Occipital lobe (tissue), 2 donors: ENCODE measurements around the gene PTPN4. TPM values are rescaled to one million over a fixed set of nuclear protein-coding genes. Genes with fewer than 3 reads are reported as not detected.
A peak's percentile ranks its signal among the peaks of the same experiment; 100 is the strongest.
"Not testable (repeated sequence)": the region's sequence is repeated elsewhere in the genome, so short reads cannot be mapped to it uniquely, and the experiment has no call there.

Experiments used
- DNase-seq: peaks from one replicate; lab custom pipeline; 2025; lab: John Stamatoyannopoulos, UW
- total RNA-seq: library from RNA; depleted of rRNA; stranded (reverse); fragments of >200 nt; gene quantifications from one replicate; pipeline ENCODE4 v1.2.3, GENCODE V29; 2014

The PTPN4 gene
- total RNA-seq, 1 donor from 2014 or later: 191 TPM

DNA sequence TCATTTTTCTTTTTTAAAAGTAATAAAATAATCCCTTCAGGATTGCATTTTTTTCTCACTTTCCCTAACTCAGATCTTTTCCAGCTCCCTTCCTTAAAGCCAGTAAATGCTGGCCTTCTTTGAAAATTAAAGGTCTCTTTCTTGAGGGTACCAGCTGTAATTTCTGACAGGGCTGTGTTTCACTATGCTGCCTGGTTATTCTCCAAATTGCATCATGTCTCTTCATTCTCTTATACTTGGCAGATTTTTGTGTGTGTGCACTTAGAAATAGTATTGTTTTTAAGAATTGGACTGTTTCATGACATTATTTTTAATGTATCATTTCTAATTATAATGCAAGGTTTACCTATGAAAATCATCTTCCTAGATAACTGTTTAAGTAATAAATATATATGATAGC, 181.1 kb downstream of the PTPN4 start:
- DNase-seq: no peak

DNA sequence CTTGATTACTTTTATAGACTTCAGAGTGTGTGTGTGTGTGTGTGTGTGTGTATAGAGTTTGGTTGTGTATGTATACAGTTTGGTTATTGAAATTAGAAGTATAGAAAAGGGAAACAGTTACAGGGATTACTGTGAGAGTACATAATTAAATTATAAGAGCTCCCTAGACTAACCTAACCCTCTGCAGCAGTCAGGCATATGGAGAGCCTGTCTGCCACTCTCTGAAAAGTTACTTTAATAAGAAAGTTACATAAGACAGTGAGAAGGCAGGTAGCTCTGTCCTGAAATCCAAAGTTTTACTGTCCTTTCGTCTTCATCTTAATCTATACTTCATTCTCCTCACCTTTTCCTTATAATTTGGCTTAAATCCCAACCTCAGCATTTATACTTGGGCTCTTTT, 181.7 kb downstream of the PTPN4 start:
- no peak for DNase-seq

DNA sequence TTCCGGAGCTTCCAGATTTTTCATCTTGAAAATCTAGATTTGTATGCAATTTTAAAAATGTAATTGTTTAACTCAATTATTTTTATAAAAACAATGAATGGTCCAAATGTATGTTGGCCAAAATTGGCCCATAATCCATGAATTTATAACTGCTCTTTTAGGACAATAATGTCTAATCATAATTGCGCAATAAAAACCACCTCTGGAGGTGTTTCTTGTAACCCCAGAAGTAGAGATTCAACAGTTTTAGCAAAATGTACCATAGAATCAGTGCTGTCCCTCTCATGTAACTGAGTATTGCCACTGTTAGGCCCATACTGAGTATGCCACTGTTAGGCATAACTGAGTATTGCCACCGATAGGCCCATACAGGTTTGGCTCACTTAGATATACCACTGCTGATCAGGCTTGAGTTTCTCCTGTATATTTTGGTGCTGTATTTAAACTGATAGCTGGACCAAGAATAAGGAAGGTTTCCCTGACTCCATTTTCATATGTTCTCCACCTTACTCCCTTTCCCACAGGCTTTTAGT, 182.3 kb downstream of the PTPN4 start:
- DNase-seq: no peak

DNA sequence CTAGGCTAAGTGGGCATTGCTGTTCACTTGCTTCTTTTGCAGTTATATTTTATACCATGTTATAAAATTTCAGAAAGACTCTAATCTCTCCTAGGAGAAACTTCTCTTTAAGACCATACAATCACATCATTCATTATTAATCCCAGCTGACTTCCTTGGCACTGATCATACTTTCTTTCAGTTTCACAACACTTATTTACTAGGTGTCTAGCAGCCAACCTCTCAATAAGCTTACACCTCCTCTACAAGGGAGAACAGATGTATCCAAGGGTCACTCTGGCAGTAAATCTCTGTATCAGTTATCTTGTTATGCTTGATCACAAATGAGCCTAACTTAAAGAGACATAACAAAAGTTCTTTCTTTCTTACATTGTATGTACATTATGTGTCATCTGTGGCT, 183.3 kb downstream of the PTPN4 start:
- no peak for DNase-seq

- no peak for DNase-seq
Observed at GRCh38 chr2:119947535-119947934, 187.8 kb downstream of the PTPN4 start.

DNA sequence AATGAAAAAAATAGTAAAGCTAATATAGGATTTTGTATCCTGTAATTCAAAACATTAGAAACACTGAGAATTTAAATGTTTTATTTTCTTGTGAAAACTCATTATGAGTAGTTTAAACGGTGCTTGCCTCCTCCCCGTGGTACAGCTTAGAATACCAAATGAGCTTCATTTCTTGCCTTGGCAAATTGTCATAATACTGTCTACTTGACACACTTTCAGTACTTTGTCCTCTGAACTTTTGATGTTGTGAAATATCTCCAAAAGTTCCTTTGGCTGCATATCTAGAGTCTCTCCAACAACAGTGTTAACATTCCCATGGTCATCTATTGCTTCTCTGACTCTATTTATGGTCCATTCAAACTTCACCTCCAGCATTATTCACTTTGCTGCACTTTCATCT, 191.2 kb downstream of the PTPN4 start:
- no peak for DNase-seq

DNA sequence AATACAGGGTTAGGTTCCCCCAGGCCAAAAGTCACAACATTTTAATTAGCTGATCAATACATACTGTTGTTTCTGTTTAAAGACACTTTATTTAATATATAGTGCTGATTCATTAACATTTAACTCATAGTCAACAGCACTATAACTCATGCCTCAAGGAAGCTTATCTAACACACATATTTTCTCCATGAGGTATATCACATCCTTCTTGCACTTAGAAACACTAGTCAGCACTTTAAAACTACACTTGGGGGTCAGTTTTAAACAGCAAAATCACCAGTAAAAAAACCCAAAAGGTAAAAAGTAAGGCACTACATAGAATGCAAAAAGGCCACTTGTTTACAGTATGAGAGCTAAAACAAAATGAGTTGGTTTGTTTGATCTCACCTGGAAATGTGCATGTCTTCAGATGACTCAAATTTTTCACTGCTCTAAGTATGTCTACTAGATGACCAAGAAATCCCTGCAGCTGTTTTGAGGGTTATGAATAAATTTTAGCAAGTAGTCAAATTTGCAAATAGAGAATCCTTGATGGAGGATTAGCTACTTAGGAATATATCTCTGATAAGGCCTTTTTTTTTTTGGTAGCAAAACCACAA, 199.0 kb downstream of the PTPN4 start:
- no peak for DNase-seq

- DNase-seq: no peak
Observed at GRCh38 chr2:119960821-119961220, 201.1 kb downstream of the PTPN4 start.

DNA sequence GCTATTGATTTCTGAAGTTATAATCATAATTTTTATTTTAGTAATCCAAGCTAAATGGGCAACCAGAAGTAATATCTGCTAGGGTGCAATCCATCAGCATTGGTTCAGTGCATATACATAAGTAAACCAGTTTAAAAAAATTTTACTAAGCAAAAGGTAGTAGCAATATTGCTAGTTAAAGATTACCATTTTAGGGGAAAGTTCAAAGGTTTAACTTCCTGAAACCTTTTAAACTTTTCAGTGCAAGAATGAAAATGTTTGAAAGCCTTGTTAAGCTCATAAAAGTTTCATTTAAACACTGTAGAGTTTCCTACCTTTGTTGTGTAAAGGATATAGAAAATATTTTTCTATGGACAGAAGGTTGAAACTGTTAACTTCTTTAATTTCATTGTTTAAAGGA, 222.2 kb downstream of the PTPN4 start:
- DNase-seq: no peak

GRCh38 chr2:119982506-119982905, 222.8 kb downstream of the PTPN4 start:
- no peak for DNase-seq

- DNase-seq: no peak
Observed at GRCh38 chr2:119983108-119983507, 223.4 kb downstream of the PTPN4 start.

GRCh38 chr2:119996148-119996547, 236.4 kb downstream of the PTPN4 start:
- DNase-seq: no peak

DNA sequence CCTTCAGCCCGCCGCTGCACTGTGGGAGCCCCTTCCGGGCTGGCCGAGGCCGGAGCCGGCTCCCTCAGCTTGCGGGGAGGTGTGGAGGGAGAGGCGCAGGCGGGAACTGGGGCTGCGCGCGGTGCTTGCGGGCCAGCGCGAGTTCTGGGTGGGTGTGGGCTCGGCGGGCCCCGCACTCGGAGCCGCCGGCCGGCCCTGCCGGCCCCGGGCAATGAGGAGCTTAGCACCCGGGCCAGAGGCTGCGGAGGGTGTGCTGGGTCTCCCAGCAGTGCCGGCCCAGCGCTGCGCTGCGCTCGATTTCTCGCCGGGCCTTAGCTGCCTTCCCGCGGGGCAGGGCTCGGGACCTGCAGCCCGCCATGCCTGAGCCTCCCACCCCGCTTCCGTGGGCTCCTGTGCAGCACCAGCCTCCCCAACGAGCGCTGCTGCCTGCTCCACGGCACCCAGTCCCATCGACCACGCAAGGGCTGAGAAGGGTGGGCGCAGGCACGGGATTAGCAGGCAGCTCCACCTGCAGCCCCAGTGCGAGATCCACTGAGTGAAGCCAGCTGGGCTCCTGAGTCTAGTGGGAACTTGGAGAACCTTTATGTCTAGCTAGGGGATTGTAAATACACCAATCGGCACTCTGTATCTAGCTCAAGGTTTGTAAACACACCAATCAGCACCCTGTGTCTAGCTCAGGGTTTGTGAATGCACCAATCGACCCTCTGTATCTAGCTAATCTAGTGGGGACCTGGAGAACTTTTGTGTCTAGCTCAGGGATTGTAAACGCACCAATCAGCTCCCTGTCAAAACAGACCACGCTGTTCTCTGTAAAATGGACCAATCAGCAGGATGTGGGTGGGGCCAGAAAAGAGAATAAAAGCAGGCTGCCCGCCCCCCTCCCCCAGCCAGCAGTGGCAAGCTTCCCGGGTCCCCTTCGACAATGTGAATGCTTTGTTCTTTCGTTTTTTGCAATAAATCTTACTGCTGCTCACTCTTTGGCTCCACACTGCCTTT, 237.5 kb downstream of the PTPN4 start:
- not testable (repeated sequence) for DNase-seq

DNA sequence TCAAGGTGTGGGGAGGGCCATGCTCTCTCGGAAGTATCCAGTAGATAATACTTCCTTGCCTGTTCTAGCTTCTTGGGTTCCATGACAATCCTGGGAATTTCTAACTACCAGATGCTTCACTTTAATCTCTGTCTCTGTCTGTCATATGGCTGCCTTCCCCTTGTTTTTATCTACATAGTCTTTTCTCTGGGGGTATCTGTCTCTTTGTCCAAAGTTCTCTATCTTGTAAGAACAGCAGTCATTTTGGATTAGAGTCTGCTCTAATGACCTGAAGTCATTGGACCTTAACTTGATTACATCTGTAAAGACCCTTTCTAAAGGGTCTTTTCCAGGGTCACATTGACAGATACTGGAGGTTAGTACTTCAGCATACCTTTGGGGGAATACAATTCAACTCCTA, 241.7 kb downstream of the PTPN4 start:
- no peak for DNase-seq

GRCh38 chr2:120004254-120004653, 244.5 kb downstream of the PTPN4 start:
- no peak for DNase-seq

DNA sequence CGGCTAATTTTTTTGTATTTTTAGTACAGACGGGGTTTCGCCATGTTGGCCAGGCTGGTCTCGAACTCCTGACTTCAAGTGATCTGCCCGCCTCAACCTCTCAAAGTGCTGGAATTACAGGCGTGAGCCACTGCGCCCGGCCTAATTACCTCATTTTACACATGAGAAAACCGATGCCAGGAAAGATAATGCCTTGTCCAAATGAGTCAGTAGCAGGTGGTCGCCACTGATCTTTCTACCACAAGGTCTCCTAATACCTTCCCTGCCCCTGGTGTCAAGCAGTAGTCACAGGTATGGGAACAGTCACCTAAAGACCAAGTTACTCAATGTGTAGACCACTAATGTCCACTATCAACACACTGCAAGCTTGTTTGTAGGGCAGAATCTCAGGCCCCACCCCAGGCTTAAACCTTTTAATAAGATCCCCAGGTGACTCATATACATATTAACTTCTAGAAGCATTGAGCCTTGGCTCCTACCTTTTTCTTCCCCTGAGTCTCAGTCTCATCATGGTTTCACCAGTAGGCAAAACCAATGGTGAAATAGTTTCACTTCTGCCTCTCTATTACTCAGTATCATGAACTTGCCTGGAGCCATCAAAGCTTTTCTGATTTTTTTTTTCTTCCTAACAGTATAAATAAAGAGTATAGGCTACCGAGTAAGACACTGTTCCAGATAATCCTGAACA, 246.3 kb downstream of the PTPN4 start:
- DNase-seq: no peak

GRCh38 chr2:120007851-120008250, 248.1 kb downstream of the PTPN4 start:
- DNase-seq: no peak

- DNase-seq: no peak
Observed at GRCh38 chr2:120012363-120012762, 252.6 kb downstream of the PTPN4 start.

DNA sequence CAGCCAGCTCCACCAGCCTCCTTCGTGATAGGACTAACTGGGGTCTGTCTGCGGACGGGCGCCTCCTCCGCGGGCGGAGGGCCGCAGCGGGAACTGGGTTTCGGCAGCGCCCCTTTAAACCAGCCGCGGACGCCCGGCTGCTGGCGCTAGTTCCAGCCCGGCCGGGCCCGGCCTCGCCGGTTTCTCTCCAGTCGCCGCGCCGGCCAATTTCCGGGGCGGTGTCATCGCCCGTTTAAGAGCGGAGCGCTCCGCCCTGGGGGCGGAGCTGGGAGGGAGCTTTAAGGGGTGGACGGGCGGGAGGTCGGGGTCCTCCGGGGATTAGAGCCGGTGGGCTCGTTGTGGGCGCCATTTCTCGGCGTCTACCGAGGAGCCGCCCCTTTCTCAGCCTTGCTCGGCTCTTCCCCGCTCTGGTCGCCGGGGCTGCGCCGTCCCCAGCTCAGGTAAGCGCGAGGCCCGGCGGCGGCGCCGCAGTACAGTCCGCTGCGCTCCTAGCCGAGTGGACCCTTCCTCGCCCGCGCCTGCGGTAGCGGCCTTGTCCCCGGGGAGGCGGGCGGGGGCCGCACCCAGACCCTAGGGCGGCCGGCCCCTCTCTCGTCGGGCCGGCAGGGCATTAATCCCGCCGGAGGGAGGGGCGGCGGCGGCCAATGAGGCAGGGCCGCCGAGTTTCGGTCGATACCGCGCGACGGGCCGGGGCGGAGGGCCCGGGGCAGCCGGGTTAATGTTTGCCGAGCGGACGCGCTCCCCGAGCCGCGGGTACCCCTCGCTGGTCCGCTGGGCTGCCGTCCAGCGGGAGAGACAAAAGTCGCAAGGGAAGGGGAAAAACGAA, 253.3 kb downstream of the PTPN4 start, which contains the start of gene EPB41L5:
Gene EPB41L5 (plus strand): TSS at position 307 of the 826 bp plus-strand sequence. CDS start 6,008 bp downstream, outside the sequence.
- peak; percentile 81 for DNase-seq

DNA sequence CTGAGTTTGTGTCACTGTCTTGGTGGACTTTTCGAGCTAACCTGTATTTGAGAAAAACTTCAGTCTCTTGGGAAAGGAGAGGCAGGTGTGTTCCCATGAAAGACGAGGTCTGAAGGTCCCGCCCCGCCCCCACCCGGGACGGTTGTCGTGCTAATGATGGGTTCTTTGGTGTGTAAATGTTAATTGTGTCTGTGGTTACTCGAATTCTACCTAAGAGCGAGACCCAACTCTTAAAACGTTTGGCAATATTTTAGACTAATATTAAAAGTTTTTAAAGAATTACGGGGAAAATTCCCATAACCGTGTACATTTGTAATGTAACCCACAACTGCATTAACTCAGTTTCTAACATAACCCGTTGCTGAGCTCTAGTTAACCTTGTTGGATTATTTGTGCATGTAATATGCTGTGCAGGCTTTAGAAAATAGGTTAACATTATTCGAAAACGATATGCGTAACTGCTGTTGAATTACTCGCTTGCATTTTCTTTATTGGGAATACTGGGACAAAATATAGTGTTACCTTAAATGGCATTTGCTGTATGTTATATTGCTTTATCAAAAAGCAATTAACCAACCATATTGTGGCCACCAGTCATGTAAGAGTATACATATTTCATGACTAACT, 254.0 kb downstream of the PTPN4 start:
- DNase-seq: no peak
